ENCODE results near the gene DYNLT2B. TPM values are rescaled to one million over a fixed set of nuclear protein-coding genes. Genes with fewer than 3 reads are reported as not detected.

DYNLT2B gene
- total RNA-seq, 4 donors from 2014 or later = 1.1 to 5.6 (median 3.5) TPM

DNA sequence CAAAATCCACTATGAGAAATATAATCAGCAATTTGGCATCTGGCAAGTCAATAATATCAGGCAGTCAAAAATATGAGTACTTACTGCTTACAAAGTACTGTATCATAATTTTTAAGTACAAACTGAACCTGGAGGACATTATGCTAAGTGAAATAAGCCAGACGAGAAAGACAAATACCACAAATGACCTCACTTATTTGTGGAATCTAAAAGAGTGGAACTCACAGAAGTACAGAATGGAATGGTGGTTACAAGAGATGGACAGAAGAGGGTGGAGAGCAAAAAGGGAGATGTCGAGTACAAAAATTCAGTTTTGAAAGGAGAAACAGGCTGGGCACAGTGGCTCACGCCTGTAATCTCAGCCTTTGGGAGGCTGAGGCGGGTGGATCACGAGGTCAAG lies 42.9 kb downstream of the DYNLT2B start:
- TF ChIP-seq, protein P1, sequence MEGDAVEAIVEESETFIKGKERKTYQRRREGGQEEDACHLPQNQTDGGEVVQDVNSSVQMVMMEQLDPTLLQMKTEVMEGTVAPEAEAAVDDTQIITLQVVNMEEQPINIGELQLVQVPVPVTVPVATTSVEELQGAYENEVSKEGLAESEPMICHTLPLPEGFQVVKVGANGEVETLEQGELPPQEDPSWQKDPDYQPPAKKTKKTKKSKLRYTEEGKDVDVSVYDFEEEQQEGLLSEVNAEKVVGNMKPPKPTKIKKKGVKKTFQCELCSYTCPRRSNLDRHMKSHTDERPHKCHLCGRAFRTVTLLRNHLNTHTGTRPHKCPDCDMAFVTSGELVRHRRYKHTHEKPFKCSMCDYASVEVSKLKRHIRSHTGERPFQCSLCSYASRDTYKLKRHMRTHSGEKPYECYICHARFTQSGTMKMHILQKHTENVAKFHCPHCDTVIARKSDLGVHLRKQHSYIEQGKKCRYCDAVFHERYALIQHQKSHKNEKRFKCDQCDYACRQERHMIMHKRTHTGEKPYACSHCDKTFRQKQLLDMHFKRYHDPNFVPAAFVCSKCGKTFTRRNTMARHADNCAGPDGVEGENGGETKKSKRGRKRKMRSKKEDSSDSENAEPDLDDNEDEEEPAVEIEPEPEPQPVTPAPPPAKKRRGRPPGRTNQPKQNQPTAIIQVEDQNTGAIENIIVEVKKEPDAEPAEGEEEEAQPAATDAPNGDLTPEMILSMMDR (IDR thresholded peaks at IDR 0.05; ENCODE audit: low read depth) = no peak

DNA sequence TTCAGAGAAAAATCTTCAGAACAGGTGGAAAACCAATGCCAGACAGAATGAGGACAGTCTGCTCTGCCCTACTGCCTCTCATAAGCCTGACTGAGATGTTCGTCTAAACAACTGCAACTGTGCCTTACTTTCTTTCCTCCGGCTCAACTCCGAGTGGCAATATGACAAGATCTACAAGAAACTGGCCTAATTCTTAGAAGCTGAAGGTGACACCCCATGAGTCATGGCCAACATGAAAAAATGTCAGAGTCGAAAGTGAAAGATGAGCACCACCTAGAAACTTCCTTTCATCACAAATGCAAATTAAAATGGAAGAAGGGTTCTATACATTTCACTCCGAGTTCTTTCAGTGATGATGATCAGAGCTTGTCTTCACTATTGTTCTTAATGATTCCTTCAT lies 43.5 kb downstream of the DYNLT2B start:
- TF ChIP-seq, protein P1 (IDR thresholded peaks at IDR 0.05; ENCODE audit: low read depth) = no peak

DNA sequence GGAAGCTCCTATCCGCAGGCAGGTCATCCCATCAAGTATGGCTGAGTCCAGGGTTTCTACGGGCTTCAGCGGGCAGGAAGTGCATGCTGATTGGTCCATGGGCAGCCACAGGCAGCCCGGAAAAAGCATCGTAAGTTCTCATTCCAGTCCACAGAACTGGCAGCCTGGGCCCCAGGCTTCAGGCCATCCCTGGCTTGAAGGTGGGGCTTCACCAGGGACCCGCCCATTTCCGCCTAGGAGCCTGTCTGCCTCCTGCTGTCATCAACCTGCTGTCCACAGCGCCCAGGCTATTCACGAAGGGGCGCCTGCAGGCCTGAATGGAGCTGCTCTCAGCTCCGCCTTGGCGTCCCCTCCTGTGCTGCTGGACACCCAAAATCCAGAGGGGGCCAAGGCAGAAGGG lies 44.4 kb downstream of the DYNLT2B start:
- TF ChIP-seq, protein P1 (IDR thresholded peaks at IDR 0.05; ENCODE audit: low read depth) = no peak

DNA sequence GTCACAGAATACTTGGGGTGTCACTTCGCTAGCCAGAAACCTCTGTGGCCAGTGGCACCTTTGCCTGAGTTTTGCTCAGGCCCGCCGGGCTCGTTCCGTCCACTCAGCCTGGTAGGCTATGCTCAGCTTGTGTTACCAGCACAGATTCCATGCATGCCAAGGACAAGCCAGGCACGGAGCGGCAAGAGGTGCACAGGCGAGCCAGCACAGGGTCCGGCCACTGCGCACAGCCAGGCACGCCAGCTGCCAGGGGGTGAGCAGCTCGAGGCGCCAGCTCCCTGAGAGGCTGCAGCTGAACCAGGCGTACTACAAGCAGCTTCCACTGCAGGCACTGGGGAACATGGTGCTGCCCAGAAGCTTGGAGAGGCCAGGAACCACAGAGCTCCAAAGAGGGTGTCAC lies 45.2 kb downstream of the DYNLT2B start:
- TF ChIP-seq, protein P1 (IDR thresholded peaks at IDR 0.05; ENCODE audit: low read depth) = no peak

DNA sequence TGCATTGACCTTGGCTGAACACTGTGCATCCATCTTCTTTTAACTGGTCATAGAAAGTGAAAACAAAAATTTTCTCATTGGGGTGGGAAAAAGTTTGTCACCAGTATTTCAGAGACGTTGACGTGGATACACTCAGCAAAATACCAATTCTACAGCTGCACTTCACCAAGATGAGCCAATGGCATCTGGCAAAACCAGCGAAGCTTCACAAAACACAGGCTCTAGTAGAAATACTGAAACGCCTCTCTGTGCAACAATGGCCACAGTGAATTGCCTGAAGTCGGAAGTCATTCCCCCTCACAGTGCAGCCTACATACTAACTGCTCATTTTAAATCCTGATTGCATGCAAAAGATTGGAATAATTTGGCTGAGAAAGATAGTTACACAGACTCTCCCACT lies 47.5 kb downstream of the DYNLT2B start:
- TF ChIP-seq, protein P1 (IDR thresholded peaks at IDR 0.05; ENCODE audit: low read depth) = no peak

DNA sequence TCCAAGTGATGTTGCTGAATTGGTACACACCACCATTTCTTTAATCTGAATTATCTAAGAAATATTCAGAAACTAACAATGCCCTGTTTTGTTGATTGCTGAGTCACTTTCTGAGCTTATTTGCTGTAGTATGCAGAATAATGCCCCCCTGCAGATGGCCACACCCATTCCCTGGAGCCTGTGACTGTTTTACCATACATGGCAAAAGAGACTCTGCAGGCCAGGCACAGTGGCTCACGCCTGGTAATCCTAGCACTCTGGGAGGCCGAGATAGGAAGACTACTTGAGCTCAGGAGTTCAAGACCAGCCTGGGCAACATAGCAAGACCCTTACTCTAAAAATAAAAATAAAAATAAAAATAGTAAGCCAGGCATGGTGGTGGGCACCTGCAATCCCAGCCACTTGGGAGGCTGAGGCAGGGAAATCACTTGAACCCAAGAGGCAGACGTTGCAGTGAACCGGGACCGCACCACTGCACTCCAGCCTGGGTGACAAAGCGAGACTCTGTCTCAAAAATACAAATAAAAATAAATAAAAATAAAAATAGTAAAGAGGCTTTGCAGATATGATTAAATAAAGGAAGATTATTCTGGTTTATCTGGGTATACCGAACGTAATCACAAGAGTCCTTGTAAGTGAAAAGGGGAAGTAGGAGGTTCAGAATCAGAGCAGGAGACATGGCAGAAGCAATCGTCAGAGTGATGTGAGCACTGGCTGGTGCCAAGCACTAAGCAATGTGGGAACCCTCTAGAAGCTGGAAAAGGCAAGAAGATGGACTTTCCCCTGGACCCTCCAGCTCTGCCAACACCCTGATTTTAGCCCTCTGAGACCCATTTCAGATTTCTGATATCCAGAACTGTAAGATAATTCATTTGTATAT lies 49.5 kb downstream of the DYNLT2B start:
- TF ChIP-seq, protein P1 (IDR thresholded peaks at IDR 0.05; ENCODE audit: low read depth) = no peak

DNA sequence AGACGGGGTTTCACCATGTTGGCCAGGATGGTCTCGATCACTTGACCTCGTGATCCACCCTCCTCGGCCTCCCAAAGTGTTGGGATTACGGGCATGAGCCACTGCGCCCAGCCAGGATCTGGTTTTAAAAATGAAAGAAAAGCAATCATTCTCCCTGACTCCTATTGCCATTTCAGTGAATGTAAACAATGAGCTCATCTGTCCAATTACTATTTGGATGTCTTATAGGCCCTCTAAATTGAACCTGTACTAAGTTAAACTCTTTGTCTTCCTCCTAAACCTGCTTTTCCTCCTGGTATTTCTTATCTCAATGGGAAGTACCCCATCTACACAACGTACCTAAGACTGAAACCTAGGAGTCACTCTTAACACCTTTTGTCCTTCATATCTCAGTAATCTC lies 54.2 kb downstream of the DYNLT2B start:
- TF ChIP-seq, protein P1 (IDR thresholded peaks at IDR 0.05; ENCODE audit: low read depth) = no peak

Measured in subcutaneous adipose tissue (tissue), 4 donors.